H9 (cell line): ENCODE data around the gene APOBEC3B. TPM values are rescaled to one million over a fixed set of nuclear protein-coding genes. Genes with fewer than 3 reads are reported as not detected.

Experiments
- DNase-seq: peaks from one replicate; pipeline ENCODE4 v3.0.0-alpha.2; 2017
- H2AFZ ChIP-seq: one replicate; pipeline ENCODE4 v1.6.1; 2013; ENCODE audit warnings: mild to moderate bottlenecking, low read length, control low read depth, moderate library complexity
- H2AK5ac ChIP-seq: 2 replicates; pipeline ENCODE4 v1.6.1; 2013; ENCODE audit warnings: low read length, control low read depth, mixed read lengths; ENCODE audit not compliant: insufficient read length
- H2BK120ac ChIP-seq: one replicate; pipeline ENCODE4 v1.6.1; 2013; ENCODE audit warnings: low read depth, mild to moderate bottlenecking, low read length, control low read depth, inconsistent platforms; ENCODE audit not compliant: poor library complexity, severe bottlenecking
- H2BK12ac ChIP-seq: 2 replicates; pipeline ENCODE4 v1.6.1; 2013; ENCODE audit warnings: low read length, control low read depth, mixed read lengths, low read depth; ENCODE audit not compliant: insufficient read length
- H2BK15ac ChIP-seq: 2 replicates; pipeline ENCODE4 v1.6.1; 2013; ENCODE audit warnings: low read depth, low read length, control low read depth
- H2BK20ac ChIP-seq: one replicate; pipeline ENCODE4 v1.6.1; 2013; ENCODE audit warnings: low read depth, mild to moderate bottlenecking, low read length, control low read depth, inconsistent platforms; ENCODE audit not compliant: poor library complexity, severe bottlenecking
- H2BK5ac ChIP-seq: 2 replicates; pipeline ENCODE4 v1.6.1; 2013; ENCODE audit warnings: low read length, control low read depth, mixed read lengths; ENCODE audit not compliant: insufficient read length
- H3K14ac ChIP-seq: 2 replicates; pipeline ENCODE4 v1.6.1; 2013; ENCODE audit warnings: low read length, control low read depth; ENCODE audit not compliant: insufficient read depth
- H3K18ac ChIP-seq: 2 replicates; pipeline ENCODE4 v1.6.1; 2013; ENCODE audit warnings: low read depth, mild to moderate bottlenecking, mixed read lengths, low read length, control low read depth; ENCODE audit not compliant: insufficient read length
- H3K23ac ChIP-seq: 2 replicates; pipeline ENCODE4 v1.6.1; 2013; ENCODE audit warnings: low read length, control low read depth, mixed read lengths, low read depth; ENCODE audit not compliant: insufficient read length
- H3K23me2 ChIP-seq: 2 replicates; pipeline ENCODE4 v1.6.1; 2013; ENCODE audit warnings: low read depth, mild to moderate bottlenecking, mixed read lengths, low read length, control low read depth; ENCODE audit not compliant: insufficient read length, poor library complexity, severe bottlenecking
- H3K27ac ChIP-seq: 2 replicates; pipeline ENCODE4 v1.5.1; 2013; ENCODE audit warnings: low read length, control low read depth, mixed read lengths, low read depth; ENCODE audit not compliant: insufficient read length
- H3K27me3 ChIP-seq: 2 replicates; pipeline ENCODE4 v1.6.1; 2013; ENCODE audit warnings: low read length, control low read depth, inconsistent platforms; ENCODE audit not compliant: insufficient read depth
- H3K4ac ChIP-seq: 2 replicates; pipeline ENCODE4 v1.6.1; 2013; ENCODE audit warnings: low read depth, mild to moderate bottlenecking, control low read depth, inconsistent platforms, low read length, moderate library complexity
- H3K4me1 ChIP-seq: 2 replicates; pipeline ENCODE4 v1.6.1; 2013; ENCODE audit warnings: low read length, control low read depth, inconsistent platforms; ENCODE audit not compliant: insufficient read depth
- H3K4me2 ChIP-seq: 2 replicates; pipeline ENCODE4 v1.6.1; 2013; ENCODE audit warnings: low read length, control low read depth, mixed read lengths; ENCODE audit not compliant: insufficient read length, insufficient read depth
- H3K56ac ChIP-seq: 2 replicates; pipeline ENCODE4 v1.6.1; 2013; ENCODE audit warnings: low read depth, mild to moderate bottlenecking, mixed read lengths, low read length, control low read depth; ENCODE audit not compliant: insufficient read length
- H3K79me1 ChIP-seq: 2 replicates; pipeline ENCODE4 v1.6.1; 2013; ENCODE audit warnings: low read depth, mild to moderate bottlenecking, moderate library complexity, low read length, control low read depth, inconsistent platforms; ENCODE audit not compliant: insufficient read depth, poor library complexity, severe bottlenecking
- H3K79me2 ChIP-seq: 2 replicates; pipeline ENCODE4 v1.6.1; 2013; ENCODE audit warnings: low read length, control low read depth, inconsistent platforms; ENCODE audit not compliant: insufficient read depth
- H3K9ac ChIP-seq: 2 replicates; pipeline ENCODE4 v1.6.1; 2013; ENCODE audit warnings: low read length, control low read depth, mixed read lengths; ENCODE audit not compliant: insufficient read length; ENCODE audit errors: extremely low read depth
- H3K9me3 ChIP-seq: one replicate; pipeline ENCODE4 v1.6.1; 2013; ENCODE audit warnings: low read depth, low read length, inconsistent platforms; ENCODE audit not compliant: control insufficient read depth
- H3T11ph ChIP-seq: one replicate; pipeline ENCODE4 v1.6.1; 2013; ENCODE audit warnings: mild to moderate bottlenecking, low read length, control low read depth, inconsistent platforms
- H4K20me1 ChIP-seq: one replicate; pipeline ENCODE4 v1.6.1; 2013; ENCODE audit not compliant: control insufficient read depth, insufficient read length, insufficient read depth
- H4K5ac ChIP-seq: 2 replicates; pipeline ENCODE4 v1.6.1; 2013; ENCODE audit warnings: low read depth, mild to moderate bottlenecking, mixed read lengths, low read length, control low read depth; ENCODE audit not compliant: insufficient read length
- H4K8ac ChIP-seq: replicated peaks from 2 replicates; pipeline ENCODE4 v1.6.1; 2013; ENCODE audit warnings: low read length, control low read depth, mixed read lengths, low read depth; ENCODE audit not compliant: insufficient read length
- H4K91ac ChIP-seq: 2 replicates; pipeline ENCODE4 v1.6.1; 2013; ENCODE audit warnings: low read depth, mild to moderate bottlenecking, moderate library complexity, mixed read lengths, low read length, control low read depth; ENCODE audit not compliant: insufficient read length
- H3K27ac Mint-ChIP-seq, 3 experiments: 2 replicates in 2 of 3; 3 replicates in 1 of 3; pipeline ENCODE4 v1.8.0; 2020 to 2021; ENCODE audit warnings: mixed read lengths in 3 of 3, mild to moderate bottlenecking in 1 of 3, moderate library complexity in 1 of 3
- H3K27me3 Mint-ChIP-seq: 2 replicates; pipeline ENCODE4 v1.8.0; 2021; ENCODE audit warnings: low read depth, mild to moderate bottlenecking, moderate library complexity, mixed read lengths
- H3K36me3 Mint-ChIP-seq, 3 experiments: 2 replicates in 2 of 3; 3 replicates in 1 of 3; pipeline ENCODE4 v1.8.0; 2020 to 2021; ENCODE audit warnings: low read depth in 3 of 3, mixed read lengths in 3 of 3; ENCODE audit not compliant: insufficient read depth in 1 of 3
- H3K4me1 Mint-ChIP-seq, 2 experiments: 2 replicates each; pipeline ENCODE4 v1.8.0; 2020; ENCODE audit warnings: mixed read lengths in 2 of 2
- H3K4me3 Mint-ChIP-seq, 2 experiments: 2 replicates in 1 of 2; 3 replicates in 1 of 2; pipeline ENCODE4 v1.8.0; 2020 to 2021; ENCODE audit warnings: mild to moderate bottlenecking in 2 of 2, mixed read lengths in 2 of 2, moderate library complexity in 1 of 2
- H3K9me3 Mint-ChIP-seq, 2 experiments: 2 replicates in 1 of 2; 3 replicates in 1 of 2; pipeline ENCODE4 v1.8.0; 2020; ENCODE audit warnings: mild to moderate bottlenecking in 2 of 2, mixed read lengths in 2 of 2, moderate library complexity in 1 of 2
- CTCF ChIP-seq: fragments of 200-600 bp; sonication (generic); conservative IDR thresholded peaks from 3 replicates; pipeline ENCODE4 v1.8.0; 2021; ENCODE audit warnings: antibody characterized with exemption, mild to moderate bottlenecking
- WGBS: extraction: QIAGEN DNeasy Blood & Tissue Kit; methylation state at CpG from one replicate; pipeline ENCODE4 v1.1.7; 2013; ENCODE audit warnings: missing lambda C conversion rate, low lambda C conversion rate, mixed read lengths; ENCODE audit not compliant: insufficient read length; ENCODE audit errors: extremely low coverage; 5-methylcytosine and 5-hydroxymethylcytosine counted together
- total RNA-seq: library from RNA; stranded (reverse); gene quantifications from 2 replicates; pipeline ENCODE4 v1.2.1, GENCODE V29; 2021

APOBEC3B gene
- total RNA-seq, 1 experiment from 2014 or later = 29.0 TPM

- H3K27me3 Mint-ChIP-seq = no peaks in the 10 kb centered on the region; the same call in 1 of the 2 replicates
- H3K4me2 ChIP-seq = no peak overlapping the region
- peaks cover 4% of the 10 kb centered on the region for H3K4me1 ChIP-seq
- peaks cover 13% of the 10 kb centered on the region for H3K23me2 ChIP-seq
- no peak overlapping the region for H2BK120ac ChIP-seq
- no peak overlapping the region for H3K9ac ChIP-seq
- no peak overlapping the region for H2BK5ac ChIP-seq
- H3K56ac ChIP-seq = no peak overlapping the region
- no peak overlapping the region for H4K5ac ChIP-seq
- H3K79me2 ChIP-seq = peaks cover 3% of the 10 kb centered on the region; the same call in 1 of the 2 replicates
- H3K79me1 ChIP-seq = no peaks in the 10 kb centered on the region
- no peaks in the 10 kb centered on the region for H4K20me1 ChIP-seq
- no peak for DNase-seq
- no peak overlapping the region for H2BK15ac ChIP-seq
- H3K9me3 ChIP-seq = no peaks in the 10 kb centered on the region
- H2AK5ac ChIP-seq = no peak overlapping the region
- peak overlapping the region; percentile 57 for H2BK12ac ChIP-seq
- H3K23ac ChIP-seq = no peak overlapping the region
- no peak for TF ChIP-seq CTCF
- H3K4ac ChIP-seq = no peak overlapping the region
- H4K91ac ChIP-seq = no peak overlapping the region
- no peak overlapping the region for H4K8ac ChIP-seq
- no CpG with 5 or more reads among the region's 13 CpGs for WGBS
- H3T11ph ChIP-seq = no peak overlapping the region
- H3K4me3 Mint-ChIP-seq = peak overlapping the region in 1 of 2 experiments; percentile 17; a peak in 1 of 5 replicates
- H3K27me3 ChIP-seq = no peaks in the 10 kb centered on the region
- no peak overlapping the region for H2BK20ac ChIP-seq
- H3K27ac ChIP-seq = no peak overlapping the region
- no peak overlapping the region for H3K18ac ChIP-seq
- H3K9me3 Mint-ChIP-seq = peaks cover 0 to 3% of the 10 kb centered on the region in 2 experiments; a peak in 2 of 5 replicates
- peak overlapping the region in 2 of 3 experiments; percentile 76 to 77; a peak in 5 of 7 replicates for H3K27ac Mint-ChIP-seq
- no peak overlapping the region for H3K14ac ChIP-seq
- peaks cover 4 to 13% (median 9%) of the 10 kb centered on the region in 3 experiments; a peak in 4 of 7 replicates for H3K36me3 Mint-ChIP-seq
- peaks cover 59 to 73% of the 10 kb centered on the region in 2 experiments for H3K4me1 Mint-ChIP-seq
- H2AFZ ChIP-seq = no peak overlapping the region
These were observed 34.4 kb downstream of the APOBEC3B start for GRCh38 chr22:39016592-39016991.
